SH-SY5Y (cell line): Measurements from ENCODE around the gene GREM1.

Experiments
- GATA2 ChIP-seq: IDR thresholded peaks from 2 replicates; pipeline ENCODE4 v1.6.1; 2011; ENCODE audit warnings: mild to moderate bottlenecking, low read depth, low read length
- GATA3 ChIP-seq: IDR thresholded peaks from 2 replicates; pipeline ENCODE4 v1.6.1; 2011; ENCODE audit warnings: low read depth, mild to moderate bottlenecking, low read length, moderate library complexity

DNA sequence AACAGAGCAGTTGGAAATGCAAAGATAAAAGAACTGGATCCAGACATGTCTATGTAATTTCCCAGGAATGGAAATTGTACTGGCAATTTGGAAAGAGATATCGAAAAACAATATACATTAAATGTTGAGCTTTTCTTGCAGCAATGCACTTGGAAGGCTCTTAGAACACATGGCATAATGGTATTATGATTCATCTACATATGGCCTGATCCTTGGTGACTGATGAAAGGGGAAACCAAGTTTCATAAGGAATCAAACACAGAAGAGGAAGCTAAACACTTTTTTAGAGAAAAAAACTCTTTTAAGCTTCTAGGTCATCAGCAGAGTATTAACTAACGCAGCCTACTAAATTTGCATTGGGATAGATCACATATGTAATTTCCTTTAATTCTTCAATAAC lies 12.4 kb upstream of the GREM1 start:
- TF ChIP-seq GATA2 (no peak), GATA3 (no peak)
